Measurements from ENCODE around the gene HES2. TPM values are rescaled to one million over a fixed set of nuclear protein-coding genes. Genes with fewer than 3 reads are reported as not detected.

Gene HES2
- total and polyA plus RNA-seq, 9 of the 15 experiments (the other 6 are each of a cell fraction or from before 2014, with no cell fraction given) = 0.05 to 0.18 (median 0.07) TPM; not detected in 4

- 0 out of 2 replicates have a peak, but pooled peaks have one; percentile 67 for TF ChIP-seq FOXP4 (CRISPR knock-in tag; IDR thresholded peaks at IDR 0.05; ENCODE audit: borderline replicate concordance)
- TF ChIP-seq CXXC5 (CRISPR knock-in tag; IDR thresholded peaks at IDR 0.05) = 0 out of 2 replicates have a peak, but pooled peaks have one; percentile 8
- TF ChIP-seq NR1H2 (CRISPR knock-in tag; IDR thresholded peaks at IDR 0.05) = 0 out of 2 replicates have a peak, but pooled peaks have one; percentile 56
- TF ChIP-seq NRF1 (conservative IDR thresholded peaks at IDR 0.05 in 1 of 2, IDR thresholded peaks at IDR 0.05 in 1 of 2) = peak; percentile 78
- no peak for TF ChIP-seq MCM3 (IDR thresholded peaks at IDR 0.05)
- TF ChIP-seq FOXM1 (IDR thresholded peaks at IDR 0.05; ENCODE audit: low read depth) = no peak
- TF ChIP-seq FOXM1 (CRISPR knock-in tag; IDR thresholded peaks at IDR 0.05; ENCODE audit: low read depth) = 0 out of 2 replicates have a peak, but pooled peaks have one; percentile 29
- TF ChIP-seq KHSRP (IDR thresholded peaks at IDR 0.05) = no peak
- peak; percentile 35; the same call in 1 of the 2 replicates for TF ChIP-seq L3MBTL2 (IDR thresholded peaks at IDR 0.05)
- TF ChIP-seq ZNF511 (CRISPR knock-in tag; IDR thresholded peaks at IDR 0.05) = 0 out of 2 replicates have a peak, but pooled peaks have one; percentile 39
- peak; percentile 89; the same call in 1 of the 2 replicates for TF ChIP-seq EZH2 (IDR thresholded peaks at IDR 0.05; ENCODE audit: borderline replicate concordance, low read depth, low read length)
- TF ChIP-seq RBBP5 (IDR thresholded peaks at IDR 0.05; ENCODE audit: borderline replicate concordance, insufficient read depth, low read length, poor library complexity, severe bottlenecking) = peak; percentile 27
- no peak for TF ChIP-seq RBM14 (IDR thresholded peaks at IDR 0.05; ENCODE audit: borderline replicate concordance, insufficient read depth, low read depth, low read length)
- TF ChIP-seq FOXK1 (CRISPR knock-in tag; IDR thresholded peaks at IDR 0.05; ENCODE audit: borderline replicate concordance) = 0 out of 2 replicates have a peak, but pooled peaks have one; percentile 17
- TF ChIP-seq PCBP1 (IDR thresholded peaks at IDR 0.05; ENCODE audit: low read depth, low read length, poor library complexity, severe bottlenecking) = peak; percentile 35
- TF ChIP-seq VEZF1 (CRISPR knock-in tag; IDR thresholded peaks at IDR 0.05) = peak; percentile 55
- peak in 1 of 2 experiments; percentile 29 for TF ChIP-seq E2F6 (IDR thresholded peaks at IDR 0.05; ENCODE audit: borderline replicate concordance in 1 of 2, extremely low read depth in 1 of 2, insufficient read depth in 1 of 2, insufficient read length in 1 of 2, low read depth in 1 of 2, low read length in 1 of 2, poor library complexity in 1 of 2, severe bottlenecking in 1 of 2)
- TF ChIP-seq ZNF76 (CRISPR knock-in tag; IDR thresholded peaks at IDR 0.05; ENCODE audit: borderline replicate concordance) = no peak
- TF ChIP-seq MAZ (CRISPR knock-in tag; conservative IDR thresholded peaks at IDR 0.05 in 1 of 2, IDR thresholded peaks at IDR 0.05 in 1 of 2) = 0 out of 4 replicates have a peak, but pooled peaks of 1 of the 2 experiments have one; percentile 15
- no peak for TF ChIP-seq CC2D1A (IDR thresholded peaks at IDR 0.05)
Measured at GRCh38 chr1:6419804-6420453, at the start of gene HES2 (continued).

All from K562 (cell line).